ENCODE data around the gene TDRD3.

DNA sequence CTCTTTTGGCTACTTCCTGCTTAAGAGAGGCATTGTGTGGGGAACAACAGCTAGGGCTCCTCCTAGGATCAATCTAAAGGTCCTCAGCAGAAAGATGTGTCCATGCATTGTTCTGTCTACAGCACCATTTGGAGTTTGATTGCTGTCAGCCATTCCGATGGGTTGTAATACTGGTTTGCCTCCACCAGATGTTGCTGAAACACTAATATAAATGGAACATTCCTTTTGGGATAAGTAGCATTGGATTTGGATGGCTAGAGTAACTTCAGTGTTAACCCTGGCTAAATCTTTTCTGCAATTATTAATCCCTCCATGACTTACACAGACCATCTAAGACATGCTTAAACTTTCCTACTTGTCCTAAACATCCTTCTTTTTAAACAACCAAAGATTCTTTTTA lies 104.2 kb downstream of the TDRD3 start:
- TF ChIP-seq, protein P1, sequence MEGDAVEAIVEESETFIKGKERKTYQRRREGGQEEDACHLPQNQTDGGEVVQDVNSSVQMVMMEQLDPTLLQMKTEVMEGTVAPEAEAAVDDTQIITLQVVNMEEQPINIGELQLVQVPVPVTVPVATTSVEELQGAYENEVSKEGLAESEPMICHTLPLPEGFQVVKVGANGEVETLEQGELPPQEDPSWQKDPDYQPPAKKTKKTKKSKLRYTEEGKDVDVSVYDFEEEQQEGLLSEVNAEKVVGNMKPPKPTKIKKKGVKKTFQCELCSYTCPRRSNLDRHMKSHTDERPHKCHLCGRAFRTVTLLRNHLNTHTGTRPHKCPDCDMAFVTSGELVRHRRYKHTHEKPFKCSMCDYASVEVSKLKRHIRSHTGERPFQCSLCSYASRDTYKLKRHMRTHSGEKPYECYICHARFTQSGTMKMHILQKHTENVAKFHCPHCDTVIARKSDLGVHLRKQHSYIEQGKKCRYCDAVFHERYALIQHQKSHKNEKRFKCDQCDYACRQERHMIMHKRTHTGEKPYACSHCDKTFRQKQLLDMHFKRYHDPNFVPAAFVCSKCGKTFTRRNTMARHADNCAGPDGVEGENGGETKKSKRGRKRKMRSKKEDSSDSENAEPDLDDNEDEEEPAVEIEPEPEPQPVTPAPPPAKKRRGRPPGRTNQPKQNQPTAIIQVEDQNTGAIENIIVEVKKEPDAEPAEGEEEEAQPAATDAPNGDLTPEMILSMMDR (conservative IDR thresholded peaks at IDR 0.05; ENCODE audit: low read depth in 2 of 2) = peak in 1 of 2 experiments; percentile 40; a peak in 2 of 4 replicates
- no peak for TF ChIP-seq EZH2phosphoT487 (IDR thresholded peaks at IDR 0.05; ENCODE audit: unreplicated experiment)
- no peak for TF ChIP-seq POLR2AphosphoS5 (IDR thresholded peaks at IDR 0.05; ENCODE audit: low read depth)
- no peak for TF ChIP-seq ZNF331 (CRISPR knock-in tag; IDR thresholded peaks at IDR 0.05; ENCODE audit: low read depth)
- no peak for TF ChIP-seq EZH2 (IDR thresholded peaks at IDR 0.05; ENCODE audit: low read depth, unreplicated experiment)
- no peak for TF ChIP-seq STAT1 (IDR thresholded peaks at IDR 0.05; ENCODE audit: unreplicated experiment)
- TF ChIP-seq, protein P2, sequence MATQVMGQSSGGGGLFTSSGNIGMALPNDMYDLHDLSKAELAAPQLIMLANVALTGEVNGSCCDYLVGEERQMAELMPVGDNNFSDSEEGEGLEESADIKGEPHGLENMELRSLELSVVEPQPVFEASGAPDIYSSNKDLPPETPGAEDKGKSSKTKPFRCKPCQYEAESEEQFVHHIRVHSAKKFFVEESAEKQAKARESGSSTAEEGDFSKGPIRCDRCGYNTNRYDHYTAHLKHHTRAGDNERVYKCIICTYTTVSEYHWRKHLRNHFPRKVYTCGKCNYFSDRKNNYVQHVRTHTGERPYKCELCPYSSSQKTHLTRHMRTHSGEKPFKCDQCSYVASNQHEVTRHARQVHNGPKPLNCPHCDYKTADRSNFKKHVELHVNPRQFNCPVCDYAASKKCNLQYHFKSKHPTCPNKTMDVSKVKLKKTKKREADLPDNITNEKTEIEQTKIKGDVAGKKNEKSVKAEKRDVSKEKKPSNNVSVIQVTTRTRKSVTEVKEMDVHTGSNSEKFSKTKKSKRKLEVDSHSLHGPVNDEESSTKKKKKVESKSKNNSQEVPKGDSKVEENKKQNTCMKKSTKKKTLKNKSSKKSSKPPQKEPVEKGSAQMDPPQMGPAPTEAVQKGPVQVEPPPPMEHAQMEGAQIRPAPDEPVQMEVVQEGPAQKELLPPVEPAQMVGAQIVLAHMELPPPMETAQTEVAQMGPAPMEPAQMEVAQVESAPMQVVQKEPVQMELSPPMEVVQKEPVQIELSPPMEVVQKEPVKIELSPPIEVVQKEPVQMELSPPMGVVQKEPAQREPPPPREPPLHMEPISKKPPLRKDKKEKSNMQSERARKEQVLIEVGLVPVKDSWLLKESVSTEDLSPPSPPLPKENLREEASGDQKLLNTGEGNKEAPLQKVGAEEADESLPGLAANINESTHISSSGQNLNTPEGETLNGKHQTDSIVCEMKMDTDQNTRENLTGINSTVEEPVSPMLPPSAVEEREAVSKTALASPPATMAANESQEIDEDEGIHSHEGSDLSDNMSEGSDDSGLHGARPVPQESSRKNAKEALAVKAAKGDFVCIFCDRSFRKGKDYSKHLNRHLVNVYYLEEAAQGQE (IDR thresholded peaks at IDR 0.05; ENCODE audit: unreplicated experiment) = no peak

Measured in GM23338 (cell line).